Neuron (in vitro differentiated cells): ENCODE data around the gene GRID1.
"Not testable (repeated sequence)": the region's sequence is repeated elsewhere in the genome, so short reads cannot be mapped to it uniquely, and the experiment has no call there.

Experiments
- H2AFZ ChIP-seq: one replicate; pipeline ENCODE4 v1.6.1; 2013; ENCODE audit warnings: low read depth, mild to moderate bottlenecking, inconsistent platforms, low read length, moderate library complexity
- H3K27me3 ChIP-seq: one replicate; pipeline ENCODE4 v1.6.1; 2013; ENCODE audit warnings: low read length; ENCODE audit not compliant: insufficient read depth
- H3K36me3 ChIP-seq: one replicate; pipeline ENCODE4 v1.6.1; 2013; ENCODE audit warnings: low read length; ENCODE audit not compliant: insufficient read depth
- H3K4me1 ChIP-seq: one replicate; pipeline ENCODE4 v1.6.1; 2013; ENCODE audit warnings: low read length; ENCODE audit not compliant: insufficient read depth
- H3K4me3 ChIP-seq: 2 replicates; pipeline ENCODE4 v1.5.1; 2013; ENCODE audit warnings: mild to moderate bottlenecking, low read length, moderate library complexity
- H3K9me3 ChIP-seq: one replicate; pipeline ENCODE4 v1.6.1; 2013; ENCODE audit warnings: low read length

The GRID1 gene

DNA sequence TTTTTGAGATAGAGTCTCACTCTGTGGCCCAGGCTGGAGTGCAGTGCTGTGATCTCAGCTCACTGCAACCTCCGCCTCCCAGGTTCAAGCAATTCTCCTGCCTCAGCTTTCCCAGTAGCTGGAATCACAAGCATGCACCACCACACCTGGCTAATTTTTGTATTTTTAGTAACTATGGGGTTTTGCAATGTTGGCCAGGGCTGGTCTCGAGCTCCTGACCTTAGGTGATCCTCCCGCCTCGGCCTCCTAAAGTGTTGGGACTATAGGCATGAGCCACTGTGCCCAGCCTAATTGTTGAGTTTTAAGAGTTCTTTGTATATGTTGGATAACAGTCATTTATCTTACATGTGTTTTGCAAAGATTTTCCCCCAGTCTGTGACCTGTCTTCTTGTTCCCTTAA, 667.5 kb downstream of the GRID1 start:
- H2AFZ ChIP-seq: not testable (repeated sequence)

GRCh38 chr10:85696893-85697292, 669.7 kb downstream of the GRID1 start:
- no peak overlapping the region for H2AFZ ChIP-seq
- no peaks in the 10 kb centered on the region for H3K9me3 ChIP-seq
- no peaks in the 10 kb centered on the region for H3K27me3 ChIP-seq
- H3K4me3 ChIP-seq: no peak overlapping the region
- no peaks in the 10 kb centered on the region for H3K36me3 ChIP-seq
- H3K4me1 ChIP-seq: no peaks in the 10 kb centered on the region

More for the DNA sequence above, 667.5 kb downstream of the GRID1 start:
- not testable (repeated sequence) for H3K9me3 ChIP-seq, H3K36me3 ChIP-seq, H3K4me3 ChIP-seq, H3K4me1 ChIP-seq, H3K27me3 ChIP-seq

DNA sequence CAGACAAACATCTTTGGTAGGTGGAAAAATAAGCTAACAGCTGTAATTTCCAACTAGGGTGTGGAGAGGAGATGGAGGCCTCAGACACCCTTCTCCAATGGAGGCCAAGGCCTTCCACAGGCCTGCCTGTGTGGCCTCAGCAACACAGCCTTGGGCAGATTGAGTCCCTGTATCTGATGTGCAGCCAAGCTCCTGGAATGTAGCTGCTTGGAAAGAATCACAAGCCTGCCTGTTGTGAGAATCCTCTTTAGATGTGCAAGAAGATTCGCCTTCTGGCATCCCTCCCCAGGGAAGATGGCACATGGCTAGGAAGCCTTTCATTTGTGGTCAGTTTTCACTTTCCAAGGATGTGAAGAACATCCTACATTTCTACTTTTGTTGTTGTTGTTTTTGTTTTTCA, 684.0 kb downstream of the GRID1 start:
- Histone ChIP-seq H3K27me3 (no peaks in the 10 kb centered on the region), H2AFZ (no peak overlapping the region), H3K36me3 (no peaks in the 10 kb centered on the region), H3K4me3 (no peak overlapping the region), H3K4me1 (no peaks in the 10 kb centered on the region), H3K9me3 (no peaks in the 10 kb centered on the region)

- no peaks in the 10 kb centered on the region for H3K9me3 ChIP-seq
- H2AFZ ChIP-seq: no peak overlapping the region
- no peaks in the 10 kb centered on the region for H3K36me3 ChIP-seq
- no peaks in the 10 kb centered on the region for H3K27me3 ChIP-seq
- no peak overlapping the region for H3K4me3 ChIP-seq
- H3K4me1 ChIP-seq: no peaks in the 10 kb centered on the region
These were observed 686.9 kb downstream of the GRID1 start for GRCh38 chr10:85679710-85680109.

DNA sequence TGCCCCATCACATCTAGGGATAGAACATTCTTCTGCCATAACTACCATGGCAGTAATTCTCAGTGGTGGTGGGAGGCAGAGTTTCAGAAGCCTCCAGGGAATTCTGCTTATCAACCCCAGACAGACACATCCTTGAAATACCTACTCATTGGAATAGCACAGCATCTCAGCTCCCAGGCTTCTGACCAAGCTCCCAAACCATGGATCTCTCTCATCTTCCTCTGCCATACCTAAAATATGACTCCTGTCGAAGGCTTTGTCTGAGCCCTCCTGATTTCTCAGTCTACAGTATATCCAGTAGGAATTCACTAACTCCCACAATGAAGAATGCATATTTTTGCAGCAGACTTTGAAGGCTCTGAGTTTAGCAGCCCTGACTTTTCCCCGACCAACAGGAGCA, 687.5 kb downstream of the GRID1 start:
- Histone ChIP-seq H3K27me3 (no peaks in the 10 kb centered on the region), H3K36me3 (no peaks in the 10 kb centered on the region), H3K9me3 (no peaks in the 10 kb centered on the region), H2AFZ (no peak overlapping the region), H3K4me1 (no peaks in the 10 kb centered on the region), H3K4me3 (no peak overlapping the region)

GRCh38 chr10:85674851-85675250, 691.7 kb downstream of the GRID1 start:
- Histone ChIP-seq H3K4me1 (no peaks in the 10 kb centered on the region), H3K36me3 (no peaks in the 10 kb centered on the region), H3K27me3 (no peaks in the 10 kb centered on the region), H3K4me3 (no peak overlapping the region), H3K9me3 (no peaks in the 10 kb centered on the region), H2AFZ (no peak overlapping the region)

- H3K36me3 ChIP-seq: no peaks in the 10 kb centered on the region
- H3K9me3 ChIP-seq: no peaks in the 10 kb centered on the region
- H3K4me3 ChIP-seq: no peak overlapping the region
- H2AFZ ChIP-seq: no peak overlapping the region
- no peaks in the 10 kb centered on the region for H3K4me1 ChIP-seq
- H3K27me3 ChIP-seq: no peaks in the 10 kb centered on the region
These were observed 693.3 kb downstream of the GRID1 start for GRCh38 chr10:85673270-85673669.

- Histone ChIP-seq H3K4me3 (no peak overlapping the region), H3K27me3 (no peaks in the 10 kb centered on the region), H3K36me3 (no peaks in the 10 kb centered on the region)
These were observed 695.1 kb downstream of the GRID1 start for GRCh38 chr10:85671530-85671929.

GRCh38 chr10:85668522-85668921, 698.1 kb downstream of the GRID1 start:
- Histone ChIP-seq H3K9me3 (no peaks in the 10 kb centered on the region), H3K4me3 (no peak overlapping the region), H3K36me3 (no peaks in the 10 kb centered on the region), H3K27me3 (no peaks in the 10 kb centered on the region), H3K4me1 (no peaks in the 10 kb centered on the region), H2AFZ (no peak overlapping the region)

More at GRCh38 chr10:85671530-85671929, 695.1 kb downstream of the GRID1 start:
- no peaks in the 10 kb centered on the region for H3K9me3 ChIP-seq
- no peak overlapping the region for H2AFZ ChIP-seq
- no peaks in the 10 kb centered on the region for H3K4me1 ChIP-seq

DNA sequence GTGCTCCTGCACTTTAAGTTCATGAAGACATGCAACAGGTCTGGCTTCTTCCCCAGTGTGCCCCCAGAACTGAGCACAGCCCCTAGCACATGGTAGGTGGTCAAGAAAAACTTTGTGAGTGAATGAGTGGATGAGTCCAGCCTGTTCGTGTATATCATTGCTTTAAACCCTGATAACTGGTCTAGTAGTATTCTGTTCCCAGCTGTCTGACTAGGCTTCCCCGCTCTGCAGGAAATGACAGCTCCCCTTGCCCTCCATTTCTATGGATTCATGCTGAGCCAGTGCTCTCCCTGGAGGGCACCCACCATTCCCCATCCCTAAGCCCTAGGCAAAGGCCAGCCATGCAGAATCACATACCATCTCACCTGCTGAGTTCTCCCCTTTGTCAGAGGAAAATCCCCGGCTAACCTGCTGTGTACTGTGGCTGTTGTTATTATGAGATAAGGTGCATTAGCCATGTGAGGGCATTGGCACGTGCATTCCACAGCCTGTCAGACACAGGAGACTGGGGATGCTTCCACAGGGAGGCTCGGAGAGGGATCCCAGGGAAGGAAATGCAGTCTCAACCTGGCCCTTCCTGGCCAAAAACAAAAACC, 698.9 kb downstream of the GRID1 start:
- Histone ChIP-seq H3K36me3 (no peaks in the 10 kb centered on the region), H3K27me3 (no peaks in the 10 kb centered on the region), H3K4me1 (no peaks in the 10 kb centered on the region), H2AFZ (no peak overlapping the region), H3K9me3 (no peaks in the 10 kb centered on the region), H3K4me3 (no peak overlapping the region)

DNA sequence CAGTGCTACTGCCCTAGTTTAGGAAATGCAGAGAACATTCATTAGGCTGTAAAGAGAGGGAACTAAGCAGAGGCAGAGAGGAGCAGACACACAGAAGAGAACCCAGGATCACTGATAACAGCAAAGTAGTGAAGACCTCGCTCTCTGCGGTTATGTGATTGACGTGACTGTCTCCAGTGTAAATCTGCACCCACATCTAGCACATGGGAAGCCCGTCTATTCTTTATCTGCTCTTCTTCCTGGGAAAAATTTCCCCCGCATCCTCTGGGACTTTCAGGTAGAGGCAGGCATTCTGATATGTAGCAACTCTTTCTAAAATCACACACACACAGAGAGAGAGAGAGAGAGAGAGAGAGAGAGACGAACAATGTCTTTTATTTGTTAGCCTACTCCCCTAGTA, 699.6 kb downstream of the GRID1 start:
- H3K4me1 ChIP-seq: no peaks in the 10 kb centered on the region
- H3K9me3 ChIP-seq: no peaks in the 10 kb centered on the region
- no peaks in the 10 kb centered on the region for H3K36me3 ChIP-seq
- no peak overlapping the region for H3K4me3 ChIP-seq
- no peak overlapping the region for H2AFZ ChIP-seq
- no peaks in the 10 kb centered on the region for H3K27me3 ChIP-seq

GRCh38 chr10:85666102-85666501, 700.5 kb downstream of the GRID1 start:
- Histone ChIP-seq H2AFZ (no peak overlapping the region), H3K4me1 (no peaks in the 10 kb centered on the region), H3K4me3 (no peak overlapping the region), H3K27me3 (no peaks in the 10 kb centered on the region), H3K36me3 (no peaks in the 10 kb centered on the region), H3K9me3 (no peaks in the 10 kb centered on the region)

- Histone ChIP-seq H3K9me3 (no peaks in the 10 kb centered on the region), H3K27me3 (no peaks in the 10 kb centered on the region), H3K4me1 (no peaks in the 10 kb centered on the region), H3K36me3 (no peaks in the 10 kb centered on the region), H3K4me3 (no peak overlapping the region), H2AFZ (no peak overlapping the region)
These were observed 700.9 kb downstream of the GRID1 start for GRCh38 chr10:85665681-85666080.

DNA sequence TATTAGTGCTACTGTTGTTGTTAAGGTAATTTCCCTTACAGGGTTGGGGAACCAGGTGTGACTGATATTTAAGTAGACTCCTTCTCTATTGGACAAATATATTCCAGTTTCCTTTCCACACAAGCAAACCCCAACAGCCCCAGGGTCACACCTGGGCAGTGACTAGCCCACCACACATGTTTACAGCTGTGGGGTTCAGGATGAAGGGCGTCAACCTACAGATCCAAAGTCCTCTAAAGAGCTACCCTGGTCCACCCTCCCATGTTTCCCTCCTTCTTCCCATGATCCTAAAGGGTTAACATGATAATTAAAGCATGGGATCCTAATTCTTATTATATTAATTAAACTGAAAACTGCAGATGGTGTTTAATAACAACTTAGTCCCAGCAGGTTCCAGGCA, 701.5 kb downstream of the GRID1 start:
- no peak overlapping the region for H3K4me3 ChIP-seq
- no peaks in the 10 kb centered on the region for H3K36me3 ChIP-seq
- H2AFZ ChIP-seq: no peak overlapping the region
- no peaks in the 10 kb centered on the region for H3K4me1 ChIP-seq
- H3K9me3 ChIP-seq: no peaks in the 10 kb centered on the region
- no peaks in the 10 kb centered on the region for H3K27me3 ChIP-seq
